NCI-H69 (cell line): ENCODE results near the gene ZNF527.
"Not testable (repeated sequence)": the region's sequence is repeated elsewhere in the genome, so short reads cannot be mapped to it uniquely, and the experiment has no call there.

Source experiments
- DNase-seq: peaks from one replicate; lab custom pipeline; 2025; lab: John Stamatoyannopoulos, UW

The ZNF527 gene

DNA sequence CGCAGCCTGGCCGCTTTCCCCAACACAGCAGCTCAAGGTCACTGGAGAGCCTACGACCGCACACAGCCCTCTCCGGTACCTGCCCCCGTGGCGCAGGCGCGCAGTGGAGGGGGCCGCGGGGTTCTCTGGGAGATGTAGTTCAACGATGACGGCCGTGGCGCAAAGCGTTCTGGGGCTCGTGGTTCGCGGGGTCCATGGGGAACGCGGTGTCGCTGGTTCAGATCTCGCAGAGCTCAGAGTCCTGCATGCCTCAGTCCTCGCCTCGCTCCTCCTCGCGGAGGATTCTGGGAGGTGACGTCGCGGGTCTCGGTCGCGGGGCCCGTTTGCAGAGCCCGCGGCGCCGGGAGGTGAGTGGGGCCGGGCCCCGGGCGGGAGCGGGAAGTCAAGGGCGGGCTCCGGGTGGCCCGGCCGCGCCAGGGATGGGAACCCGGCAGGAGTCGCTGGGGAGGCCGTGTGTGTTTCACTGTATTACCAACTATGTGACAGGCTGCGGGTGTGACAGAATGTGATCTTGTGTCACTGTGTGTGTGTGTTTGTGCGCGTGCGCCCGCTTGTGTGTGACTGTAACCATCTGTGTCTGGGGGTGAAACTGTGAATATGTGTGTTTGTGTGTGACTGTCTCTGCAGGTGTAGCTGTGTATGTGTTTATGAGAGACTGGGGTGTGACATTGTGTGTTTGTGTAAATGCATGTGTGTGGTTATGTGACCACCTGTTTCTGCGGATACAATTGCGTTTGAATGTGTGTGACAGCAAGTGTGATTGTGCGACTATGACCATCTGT, at the start of gene ZNF527:
ZNF527 (plus strand) TSS at position 220 of the 782 bp plus-strand sequence. CDS start 3,100 bp downstream, outside the sequence.
- peak; percentile 99 for DNase-seq

DNA sequence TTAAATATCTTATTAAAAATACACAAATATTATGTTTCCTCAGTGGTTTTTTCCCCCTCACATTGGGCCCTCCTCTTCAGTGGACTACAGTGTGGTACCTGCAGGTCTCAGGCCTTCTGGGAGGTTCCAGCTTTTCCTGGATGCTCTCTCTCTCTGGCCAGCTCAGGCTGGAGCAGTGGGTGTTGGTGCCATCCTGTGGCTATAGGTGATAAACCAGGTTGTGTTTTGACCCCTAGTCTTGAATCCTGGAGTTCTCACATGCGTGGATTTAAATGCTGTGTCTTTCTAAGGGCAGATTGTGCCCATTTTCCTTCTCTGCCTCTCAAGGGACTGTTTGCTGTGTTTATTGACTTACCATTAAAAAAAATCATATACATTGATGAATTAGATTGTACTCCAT, 41.2 kb upstream of the ZNF527 start:
- peak; percentile 26 for DNase-seq

DNA sequence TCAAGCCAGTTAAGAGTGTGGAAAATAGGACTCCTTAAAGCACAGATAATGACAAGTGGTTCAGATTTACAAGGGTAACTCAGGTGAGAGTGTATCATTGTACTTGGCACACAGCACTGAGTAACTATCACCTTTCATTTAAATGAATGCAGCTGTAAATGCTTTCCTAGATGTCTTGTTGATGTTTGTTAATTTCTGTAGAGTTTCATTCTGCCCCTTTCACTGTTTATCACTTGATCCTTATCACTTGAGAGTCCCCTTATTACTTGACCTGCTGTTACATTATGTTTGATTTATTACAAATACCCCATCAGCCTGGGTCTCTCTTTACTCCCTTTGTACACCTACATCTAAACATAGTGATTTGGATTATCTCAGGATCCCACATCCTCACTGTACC, 38.1 kb upstream of the ZNF527 start:
- no peak for DNase-seq

DNA sequence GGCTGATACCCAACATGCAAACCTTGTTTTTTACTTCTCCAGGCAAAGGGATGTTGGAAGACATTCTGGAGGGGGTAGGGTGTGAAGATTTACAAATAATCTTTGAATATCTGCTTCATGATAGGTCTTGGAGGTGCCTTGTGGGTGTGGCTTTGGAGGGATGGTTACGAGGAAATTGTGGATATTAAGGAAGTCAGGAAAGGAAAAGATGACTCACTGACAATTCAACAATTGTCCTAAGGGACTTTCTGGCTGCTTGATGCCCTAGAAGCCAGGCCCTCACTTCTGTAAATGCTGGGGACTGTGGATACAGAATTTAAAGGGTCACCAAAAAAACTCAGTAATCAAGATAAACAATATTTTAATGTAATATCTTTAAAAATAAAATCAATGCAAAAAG, 37.4 kb upstream of the ZNF527 start:
- DNase-seq = no peak

DNA sequence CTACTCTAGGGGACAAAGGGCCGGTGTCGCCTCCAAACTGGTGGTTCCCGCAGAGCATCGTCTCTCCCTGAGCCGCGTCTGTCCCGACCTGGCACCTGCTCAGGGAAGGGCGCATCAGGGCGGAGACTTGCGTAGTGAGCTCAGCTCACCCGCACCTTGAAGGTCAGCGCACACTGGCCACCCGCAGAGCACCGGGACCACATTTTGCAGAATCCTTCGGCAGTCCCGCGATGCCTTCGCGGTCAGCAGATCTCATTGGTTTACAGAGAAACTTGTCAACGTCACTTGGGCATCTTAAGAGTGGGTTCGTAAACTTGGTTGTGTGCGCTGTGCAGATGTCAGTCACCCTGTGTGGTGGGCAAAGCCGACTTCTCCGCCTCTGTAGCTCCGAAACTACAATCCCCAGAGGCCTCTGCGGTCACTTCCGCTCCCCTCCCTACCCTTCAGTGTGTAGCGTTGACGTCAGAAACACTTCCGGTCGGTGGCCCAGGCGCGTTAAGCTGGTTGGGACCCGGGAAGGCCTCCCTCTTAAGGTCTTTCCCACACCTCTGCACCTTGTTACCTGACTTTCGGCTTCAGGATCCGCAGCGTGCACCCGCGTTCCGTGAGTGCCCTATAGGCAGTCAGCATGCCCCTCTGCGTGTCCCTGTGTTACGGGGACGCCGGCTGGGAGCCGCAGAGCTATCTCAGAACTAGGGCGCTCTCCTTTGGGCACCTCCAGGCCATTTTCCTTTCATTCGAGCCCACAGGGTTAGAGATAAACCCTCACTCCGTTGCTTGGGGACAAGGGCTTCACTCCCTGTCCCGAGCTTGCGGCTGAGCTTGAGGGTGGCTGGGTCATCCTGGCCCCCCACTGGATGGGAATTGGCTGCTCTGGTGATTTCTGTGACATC, 36.5 kb upstream of the ZNF527 start:
- peak; percentile 80 for DNase-seq

DNA sequence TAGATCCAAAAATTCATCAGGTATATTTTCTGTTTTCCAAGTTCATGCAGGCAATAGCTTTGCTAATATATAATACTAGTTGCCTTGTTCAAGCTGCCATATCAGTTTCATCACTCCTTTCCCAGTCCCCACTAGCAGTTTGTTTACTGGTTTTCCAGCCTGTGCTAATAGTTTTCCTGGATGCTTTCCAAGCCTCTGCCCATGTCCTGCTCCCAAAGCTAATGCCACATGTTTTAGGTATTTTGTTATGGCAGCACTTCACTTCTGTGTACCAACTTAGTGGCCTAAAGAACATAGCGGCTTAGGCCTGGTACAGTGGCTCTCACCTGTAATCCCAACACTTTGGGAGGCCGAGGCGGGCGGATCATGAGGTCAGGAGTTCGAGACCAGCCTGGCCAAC, 28.1 kb upstream of the ZNF527 start:
- DNase-seq = no peak

DNA sequence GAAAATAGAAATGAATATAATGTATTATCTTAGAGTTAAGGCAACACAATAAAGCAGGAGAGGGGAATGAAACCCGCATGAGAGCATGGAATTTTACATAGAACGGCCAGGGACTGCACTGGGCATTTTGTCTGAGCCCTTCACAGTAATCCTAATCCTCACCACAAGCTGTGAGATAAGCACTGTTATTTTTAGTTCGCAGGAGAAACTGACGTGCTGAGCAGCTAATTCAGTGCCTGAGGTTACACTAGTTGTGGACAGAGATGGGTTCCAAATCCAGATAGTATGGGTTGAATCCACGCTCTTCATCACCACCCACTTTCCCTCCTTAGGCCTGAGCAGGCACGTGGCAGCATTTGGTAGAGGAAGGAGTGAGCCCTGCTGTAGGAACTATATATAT, 24.8 kb upstream of the ZNF527 start:
- DNase-seq = no peak

DNA sequence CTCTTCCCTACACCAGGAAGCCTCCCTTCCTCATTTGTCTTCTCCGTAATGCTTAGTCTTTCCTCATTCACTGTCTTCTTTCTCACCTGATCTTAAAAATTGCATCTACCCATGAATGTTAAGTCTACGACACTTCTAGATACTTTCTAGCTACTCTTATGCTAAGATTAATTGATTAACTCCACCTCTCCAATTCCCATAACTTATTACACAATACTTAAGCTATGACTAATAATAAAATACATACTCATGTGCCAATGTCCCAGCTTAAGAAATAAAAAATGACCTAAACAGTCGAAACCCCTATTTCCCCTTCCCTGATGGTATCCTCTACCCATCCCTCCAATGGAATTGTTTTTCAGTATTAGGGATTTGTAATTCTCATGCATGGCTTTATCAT, 22.8 kb upstream of the ZNF527 start:
- DNase-seq = no peak

DNA sequence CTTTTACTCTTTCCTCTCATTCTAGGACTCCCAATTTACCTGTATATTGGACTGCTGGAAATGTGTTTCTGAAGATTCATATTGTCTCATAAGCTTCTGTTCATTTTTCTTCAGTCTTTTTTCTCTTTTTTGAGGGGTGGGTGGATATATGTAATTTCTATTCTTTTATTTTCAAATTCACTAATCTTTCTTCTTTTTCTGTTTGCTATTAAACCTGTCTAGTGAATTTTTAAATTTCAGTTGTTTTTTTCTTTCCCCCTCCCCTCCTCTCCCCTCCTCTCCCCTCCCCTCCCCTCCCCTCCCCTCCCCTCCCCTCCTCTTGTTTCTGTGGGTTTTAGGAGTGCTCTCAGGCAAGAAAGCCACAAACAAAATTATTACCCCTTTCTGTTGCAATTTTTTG, 16.9 kb upstream of the ZNF527 start:
- no peak for DNase-seq

DNA sequence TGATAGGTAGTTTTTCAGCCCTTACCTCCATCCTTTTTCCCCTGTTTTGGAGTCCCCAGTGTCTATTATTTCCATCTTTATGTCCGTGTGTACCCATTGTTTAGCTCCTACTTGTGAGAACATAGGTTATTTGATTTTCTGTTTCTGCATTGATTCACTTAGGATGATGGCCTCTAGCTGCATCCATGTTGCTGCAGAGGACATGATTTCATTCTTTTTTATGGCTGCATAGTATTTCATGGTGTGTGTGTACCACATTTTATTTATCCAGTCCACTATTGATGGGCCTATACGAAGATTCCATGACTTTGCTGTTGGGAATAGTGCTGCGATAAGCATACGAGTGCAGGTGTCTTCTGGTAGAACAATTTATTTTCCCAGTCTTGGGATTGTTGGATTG, 15.0 kb upstream of the ZNF527 start:
- no peak for DNase-seq

DNA sequence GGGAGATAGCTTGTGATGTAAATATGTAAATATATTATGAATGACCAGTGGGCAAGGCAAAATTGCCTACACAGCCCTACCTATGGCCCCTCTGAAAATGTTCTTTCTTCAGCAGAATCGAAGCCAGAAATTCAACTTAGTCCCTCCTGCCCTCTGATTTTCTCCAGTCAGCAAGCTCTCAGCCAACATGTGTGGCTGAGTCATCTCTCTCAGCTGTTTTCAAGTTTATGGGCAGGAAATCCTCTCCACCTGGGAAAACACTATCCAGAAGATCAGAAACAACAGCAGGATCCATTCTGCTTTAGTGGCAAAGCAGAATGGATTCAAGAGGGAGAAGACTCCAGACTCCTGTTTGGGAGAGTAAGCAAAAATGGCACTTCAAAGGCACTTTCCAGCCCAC, 8.9 kb upstream of the ZNF527 start:
- no peak for DNase-seq

DNA sequence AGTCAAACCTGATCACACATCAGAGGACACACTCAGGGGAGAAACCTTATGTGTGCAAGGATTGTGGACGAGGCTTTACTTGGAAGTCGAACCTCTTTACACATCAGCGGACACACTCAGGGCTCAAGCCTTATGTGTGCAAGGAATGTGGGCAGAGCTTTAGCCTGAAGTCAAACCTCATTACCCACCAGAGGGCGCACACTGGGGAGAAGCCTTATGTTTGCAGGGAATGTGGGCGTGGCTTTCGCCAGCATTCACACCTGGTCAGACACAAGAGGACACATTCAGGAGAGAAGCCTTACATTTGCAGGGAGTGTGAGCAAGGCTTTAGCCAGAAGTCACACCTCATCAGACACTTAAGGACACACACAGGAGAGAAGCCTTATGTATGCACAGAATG, 8.2 kb upstream of the ZNF527 start:
- peak; percentile 23 for DNase-seq

DNA sequence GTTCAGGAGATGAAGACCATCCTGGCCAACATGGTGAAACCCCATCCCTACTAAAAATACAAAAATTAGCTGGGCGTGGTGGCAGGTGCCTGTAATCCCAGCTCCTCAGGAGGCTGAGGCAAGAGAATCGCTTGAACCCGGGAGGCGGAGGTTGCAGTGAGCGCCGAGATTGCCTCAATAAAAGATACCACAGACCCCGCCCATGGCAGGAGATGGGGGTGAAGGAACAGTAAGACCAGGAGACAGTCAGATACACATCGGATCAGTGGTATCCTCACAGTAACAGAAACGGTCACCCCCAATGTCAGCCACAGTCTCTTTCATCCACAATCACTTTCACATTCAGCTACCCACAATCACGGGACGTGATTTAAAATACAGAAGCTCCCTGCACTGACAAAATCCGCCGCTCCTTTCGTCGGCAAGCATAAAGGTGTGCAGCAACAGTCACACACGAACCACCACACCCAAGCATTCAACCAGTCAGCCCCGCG, 466 bp upstream of the ZNF527 start:
- peak; percentile 60 for DNase-seq

DNA sequence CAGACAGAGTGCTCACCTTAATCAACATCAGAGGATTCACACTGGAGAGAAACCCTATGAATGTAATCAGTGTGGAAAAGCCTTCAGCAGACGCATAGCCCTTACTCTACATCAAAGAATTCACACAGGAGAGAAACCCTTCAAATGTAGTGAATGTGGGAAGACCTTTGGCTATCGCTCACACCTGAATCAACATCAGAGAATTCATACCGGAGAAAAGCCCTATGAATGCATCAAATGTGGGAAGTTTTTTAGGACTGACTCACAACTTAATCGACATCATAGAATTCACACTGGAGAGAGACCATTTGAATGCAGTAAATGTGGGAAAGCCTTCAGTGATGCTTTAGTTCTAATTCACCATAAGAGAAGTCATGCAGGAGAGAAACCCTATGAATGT, 18.3 kb downstream of the ZNF527 start:
- DNase-seq = no peak

DNA sequence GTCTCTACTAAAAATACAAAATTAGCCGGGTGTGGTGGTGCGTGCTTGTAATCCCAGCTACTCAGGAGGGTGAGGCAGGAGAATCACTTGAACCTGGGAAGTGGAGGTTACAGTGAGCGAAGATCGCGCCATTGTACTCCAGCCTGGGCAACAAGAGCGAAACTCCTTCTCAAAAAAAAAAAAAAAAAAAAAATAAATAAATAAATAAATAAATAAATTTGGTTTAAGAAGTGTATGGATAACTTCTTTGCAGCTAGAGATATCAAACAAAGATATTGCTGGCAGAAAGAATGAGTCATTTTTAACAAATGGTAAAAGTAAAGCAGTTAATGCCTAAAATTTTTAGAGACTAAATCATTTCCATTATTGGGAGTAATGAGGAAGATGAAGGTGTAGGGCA, 20.5 kb downstream of the ZNF527 start:
- not testable (repeated sequence) for DNase-seq

DNA sequence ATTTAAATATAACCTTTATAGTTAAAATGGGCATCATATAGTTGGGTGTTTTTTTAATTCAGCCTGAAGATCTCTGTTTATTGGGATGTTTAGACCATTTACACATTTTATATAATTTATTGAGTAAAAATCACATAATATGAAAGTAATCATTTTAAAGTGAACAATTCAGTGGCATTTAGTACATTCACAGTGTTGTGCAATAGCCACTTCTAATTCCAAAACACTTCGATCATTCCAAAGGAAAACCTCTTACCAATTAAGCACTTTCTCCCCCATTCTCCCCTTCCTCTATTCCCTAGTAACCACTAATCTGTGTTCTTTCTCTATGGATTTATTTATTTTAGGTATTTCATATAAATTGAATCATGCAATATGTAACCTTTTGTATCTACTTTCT, 30.2 kb downstream of the ZNF527 start:
- no peak for DNase-seq

DNA sequence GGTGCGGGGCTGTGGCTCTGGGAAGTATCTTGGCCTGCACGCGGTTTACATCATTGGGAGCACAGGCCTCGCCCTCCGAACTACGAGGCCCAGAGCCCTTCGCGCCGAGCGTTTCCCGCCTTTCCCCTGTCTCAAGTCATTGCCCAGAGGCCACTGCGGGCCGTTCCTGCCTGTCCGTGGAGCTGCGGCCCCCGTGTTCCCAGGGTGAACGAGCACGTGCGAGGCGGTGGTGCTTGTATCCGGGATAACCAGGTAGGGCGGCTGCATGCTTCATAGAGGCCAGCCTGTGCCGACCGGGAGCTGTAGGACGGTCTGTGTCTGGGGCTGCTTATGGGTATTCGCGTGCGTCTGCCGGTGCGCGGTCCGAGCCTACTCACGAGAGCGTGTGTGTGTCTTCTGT, 32.5 kb downstream of the ZNF527 start:
- DNase-seq = no peak

DNA sequence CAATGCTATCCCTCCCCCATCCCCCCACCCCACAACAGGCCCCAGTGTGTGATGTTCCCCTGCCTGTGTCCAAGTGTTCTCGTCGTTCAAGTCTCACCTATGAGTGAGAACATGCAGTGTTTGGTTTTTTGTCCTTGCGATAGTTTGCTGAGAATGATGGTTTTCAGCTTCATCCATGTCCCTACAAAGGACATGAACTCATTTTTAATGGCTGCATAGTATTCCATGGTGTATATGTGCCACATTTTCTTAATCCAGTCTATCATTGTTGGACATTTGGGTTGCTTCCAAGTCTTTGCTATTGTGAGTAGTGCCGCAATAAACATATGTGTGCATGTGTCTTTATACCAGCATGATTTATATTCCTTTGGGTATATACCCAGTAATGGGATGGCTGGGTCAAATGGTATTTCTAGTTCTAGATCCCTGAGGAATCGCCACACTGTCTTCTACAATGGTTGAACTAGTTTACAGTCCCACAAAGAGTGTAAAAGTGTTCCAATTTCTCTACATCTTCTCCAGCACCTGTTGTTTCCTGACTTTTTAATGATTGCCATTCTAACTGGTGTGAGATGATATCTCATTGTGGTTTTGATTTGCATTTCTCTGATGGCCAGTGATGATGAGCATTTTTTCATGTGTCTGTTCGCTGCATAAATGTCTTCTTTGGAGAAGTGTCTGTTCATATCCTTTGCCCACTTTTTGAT, 35.4 kb downstream of the ZNF527 start:
- not testable (repeated sequence) for DNase-seq

DNA sequence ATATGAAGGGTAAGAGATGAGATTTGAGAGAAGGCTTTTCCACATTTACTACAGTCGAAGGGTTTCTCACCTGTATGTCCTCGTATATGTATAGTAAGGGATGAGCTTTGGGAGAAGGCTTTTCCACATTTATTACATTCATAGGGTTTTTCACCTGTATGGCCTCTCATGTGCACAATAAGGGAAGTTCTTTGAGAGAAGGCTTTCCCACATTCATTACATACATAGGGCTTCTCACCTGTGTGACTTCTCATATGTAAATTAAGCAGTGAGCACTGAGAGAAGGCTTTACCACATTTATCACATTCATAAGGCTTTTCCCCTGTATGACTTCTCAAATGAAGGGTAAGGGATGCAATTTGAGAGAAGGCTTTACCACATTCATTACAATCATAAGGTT, 41.8 kb downstream of the ZNF527 start:
- DNase-seq = no peak

DNA sequence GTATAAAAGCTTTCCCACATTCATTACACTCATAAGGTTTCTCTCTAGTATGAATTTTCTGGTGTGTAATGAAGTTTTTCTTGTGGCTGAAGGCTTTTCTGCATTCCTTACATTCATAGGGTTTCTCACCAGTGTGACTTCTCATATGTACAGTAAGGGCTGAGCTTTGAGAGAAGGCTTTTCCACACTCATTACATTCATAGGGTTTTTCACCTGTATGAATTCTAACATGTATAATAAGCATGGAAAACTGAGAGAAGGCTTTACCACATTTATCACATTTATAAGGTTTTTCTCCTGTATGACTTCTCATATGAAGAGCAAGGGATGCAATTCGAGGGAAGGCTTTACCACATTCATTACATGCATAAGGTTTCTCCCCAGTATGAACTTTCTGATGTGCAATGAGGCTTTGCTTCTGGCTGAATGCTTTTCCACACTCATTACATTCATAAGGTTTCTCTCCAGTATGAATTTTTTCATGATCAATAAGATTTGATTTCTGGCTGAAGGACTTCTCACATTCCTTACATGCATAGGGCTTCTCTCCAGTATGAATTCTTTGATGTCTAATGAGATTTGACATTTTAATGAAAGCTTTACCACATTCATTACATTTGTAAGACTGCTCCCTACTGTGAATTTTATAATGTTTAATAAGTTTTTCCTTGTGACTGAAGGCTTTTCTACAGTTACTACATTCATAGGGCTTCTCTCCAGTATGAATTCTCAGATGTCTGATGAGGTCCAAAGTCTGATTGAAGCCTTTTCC, 42.6 kb downstream of the ZNF527 start:
- DNase-seq = no peak
